Mucosa of rectum (tissue), 2 donors: ENCODE measurements around the gene MUSTN1.

Experiments used
- H3K27ac ChIP-seq, 2 donors: one replicate each; pipeline ENCODE4 v1.7.0; 2013; ENCODE audit warnings: inconsistent platforms in 2 of 2, low read depth in 2 of 2, low read length in 2 of 2
- H3K27me3 ChIP-seq, 2 donors: one replicate each; pipeline ENCODE4 v1.7.0; 2013; ENCODE audit warnings: low read length in 2 of 2; ENCODE audit not compliant: control insufficient read depth in 2 of 2, insufficient read depth in 2 of 2
- H3K36me3 ChIP-seq, 2 donors: one replicate each; pipeline ENCODE4 v1.7.0; 2013; ENCODE audit warnings: low read length in 2 of 2; ENCODE audit not compliant: control insufficient read depth in 2 of 2, insufficient read depth in 2 of 2
- H3K4me1 ChIP-seq, 2 donors: one replicate each; pipeline ENCODE4 v1.7.0; 2013; ENCODE audit warnings: low read length in 2 of 2, mild to moderate bottlenecking in 1 of 2; ENCODE audit not compliant: control insufficient read depth in 2 of 2, insufficient read depth in 2 of 2
- H3K4me3 ChIP-seq, 2 donors: one replicate each; pipeline ENCODE4 v1.7.0; 2013; ENCODE audit warnings: low read length in 2 of 2
- H3K9ac ChIP-seq, 2 donors: one replicate each; pipeline ENCODE4 v1.7.0; 2013; ENCODE audit warnings: low read length in 2 of 2, low read depth in 1 of 2, mild to moderate bottlenecking in 1 of 2
- H3K9me3 ChIP-seq, 2 donors: one replicate each; pipeline ENCODE4 v1.7.0; 2013; ENCODE audit warnings: low read length in 2 of 2; ENCODE audit not compliant: control insufficient read depth in 2 of 2
- donor health status: healthy.
- donor health status: Normal muscosa, but diverticular disease.

The MUSTN1 gene

DNA sequence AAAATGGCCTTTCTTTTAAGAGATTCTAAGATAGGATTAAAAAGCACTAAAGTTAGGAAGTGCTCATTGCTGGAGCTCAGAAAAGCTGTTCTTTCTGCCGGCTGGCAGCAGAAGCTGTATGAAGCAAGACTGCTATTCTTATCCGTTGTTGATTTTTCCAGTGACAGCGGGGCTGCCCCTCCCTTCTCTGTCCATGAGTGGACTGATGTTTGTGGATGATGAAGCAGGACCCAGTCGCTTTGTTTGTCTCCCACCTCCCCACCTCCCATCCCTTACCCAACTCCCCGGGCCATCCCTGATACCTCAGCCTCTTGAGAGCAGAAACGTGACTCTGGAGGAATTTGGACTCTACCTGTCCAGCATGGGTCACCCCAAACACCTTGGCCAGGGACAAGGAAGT is 10.3 kb upstream of the MUSTN1 start:
- Histone ChIP-seq H3K27me3 (no peaks in the 10 kb centered on the region), H3K4me1 (peaks cover 0 to 4% of the 10 kb centered on the region in 2 donors), H3K4me3 (no peak overlapping the region), H3K9me3 (no peaks in the 10 kb centered on the region), H3K9ac (no peak overlapping the region), H3K36me3 (peaks cover 17 to 20% of the 10 kb centered on the region in 2 donors), H3K27ac (peak overlapping the region; percentile 49 to 58)

DNA sequence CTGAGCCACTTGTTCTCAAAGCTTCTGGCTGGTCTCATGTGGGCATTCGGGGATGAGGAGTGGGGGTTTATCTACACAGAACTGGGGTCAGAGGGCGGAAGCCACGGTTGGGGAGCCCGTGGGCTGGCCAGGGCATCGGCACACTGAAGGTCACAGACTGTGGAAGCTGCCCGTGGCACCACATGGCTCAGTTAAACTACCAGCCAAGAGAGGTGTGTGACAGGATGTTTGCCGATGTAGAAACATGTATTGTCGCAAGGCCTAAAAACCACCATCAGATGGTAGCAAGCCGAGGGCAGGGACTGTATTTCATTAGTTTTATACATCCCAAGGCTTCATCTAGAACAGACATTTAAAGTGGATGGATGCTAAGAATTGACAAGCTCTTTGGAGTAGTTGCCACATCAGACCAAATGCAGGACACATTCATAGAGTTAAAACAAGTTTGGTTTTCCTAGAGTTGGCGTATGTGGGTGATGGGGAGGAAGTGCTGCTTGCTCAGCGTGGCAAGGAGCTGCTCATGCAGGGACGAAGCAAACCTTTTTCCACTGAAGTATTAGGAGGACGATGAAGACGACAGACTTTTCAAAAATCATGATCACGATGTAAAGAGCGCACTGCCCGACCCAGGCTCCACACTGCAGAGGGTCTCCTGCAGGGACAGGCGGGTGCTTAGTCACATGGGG is 9.6 kb upstream of the MUSTN1 start:
- peaks cover 14 to 20% of the 10 kb centered on the region in 2 donors for H3K36me3 ChIP-seq

DNA sequence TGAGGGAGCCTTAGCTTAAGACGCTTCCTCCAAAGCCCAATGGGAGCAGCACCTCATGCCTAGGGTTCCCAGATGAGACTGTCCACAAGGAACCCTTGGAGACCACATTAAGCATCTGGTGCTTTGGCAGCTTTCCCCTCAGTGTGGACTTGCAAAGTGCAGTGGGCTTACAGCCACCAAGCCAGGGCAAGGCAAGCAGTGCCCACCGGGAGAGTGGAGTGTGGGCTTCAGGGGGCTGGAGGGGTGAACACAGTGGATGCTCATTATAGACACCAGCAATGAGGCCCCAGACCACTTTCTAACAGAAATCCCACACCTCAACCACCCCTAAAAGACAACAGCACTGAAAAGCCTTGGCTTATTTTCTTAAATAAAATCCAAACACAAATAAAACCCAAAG is 9.1 kb upstream of the MUSTN1 start:
- no peaks in the 10 kb centered on the region for H3K9me3 ChIP-seq
- H3K9ac ChIP-seq, result no peak overlapping the region
- H3K27me3 ChIP-seq, result no peaks in the 10 kb centered on the region
- peak overlapping the region in 1 of 2 donors; percentile 58 for H3K27ac ChIP-seq
- peaks cover 0 to 4% of the 10 kb centered on the region in 2 donors for H3K4me1 ChIP-seq
- H3K36me3 ChIP-seq, result peaks cover 10 to 20% of the 10 kb centered on the region in 2 donors
- H3K4me3 ChIP-seq, result no peak overlapping the region

More for the DNA sequence above, 9.6 kb upstream of the MUSTN1 start:
- Histone ChIP-seq H3K4me3 (no peak overlapping the region), H3K4me1 (peaks cover 0 to 4% of the 10 kb centered on the region in 2 donors), H3K9me3 (no peaks in the 10 kb centered on the region), H3K27me3 (no peaks in the 10 kb centered on the region), H3K9ac (no peak overlapping the region), H3K27ac (peak overlapping the region in 1 of 2 donors; percentile 58)

DNA sequence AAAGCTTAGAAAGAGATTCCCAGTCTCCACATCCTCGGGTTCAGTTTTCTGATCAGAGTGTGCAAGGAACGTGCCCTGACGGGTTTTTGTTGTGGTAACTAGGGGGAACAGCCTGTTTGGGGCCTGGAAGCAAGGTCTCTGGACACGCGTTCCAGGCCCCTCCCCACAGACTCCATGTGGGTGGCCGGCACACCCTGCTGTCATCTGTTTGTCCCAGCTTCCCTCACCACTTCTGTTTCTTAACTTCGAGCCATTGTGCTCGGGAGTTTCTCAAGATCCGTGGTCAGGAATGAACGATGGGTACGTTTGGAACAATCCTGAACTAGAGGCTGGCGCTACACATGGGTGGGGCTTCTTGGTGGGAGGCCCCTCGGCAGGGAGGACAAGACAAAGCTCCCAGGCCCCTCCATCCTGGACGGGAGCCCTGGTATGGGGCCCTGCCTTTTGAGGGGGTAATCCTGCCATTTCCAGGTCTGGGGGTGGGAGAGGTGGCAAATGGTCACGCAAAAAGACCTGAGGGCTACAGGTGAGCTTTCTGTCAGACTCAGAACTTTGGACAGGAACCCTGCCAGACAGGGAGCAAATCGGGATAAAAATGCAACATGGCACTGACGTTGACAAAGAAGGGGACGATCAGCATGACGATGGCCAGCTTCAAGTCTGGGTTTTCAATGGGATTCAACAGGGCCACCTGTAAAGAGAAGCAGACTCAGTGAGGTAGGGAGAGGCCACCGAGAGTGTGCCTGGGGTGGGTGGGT is 8.5 kb upstream of the MUSTN1 start:
- Histone ChIP-seq H3K36me3 (peaks cover 8 to 20% of the 10 kb centered on the region in 2 donors), H3K27me3 (no peaks in the 10 kb centered on the region), H3K27ac (peak overlapping the region in 1 of 2 donors; percentile 28), H3K9me3 (no peaks in the 10 kb centered on the region), H3K9ac (no peak overlapping the region), H3K4me3 (no peak overlapping the region), H3K4me1 (peaks cover 0 to 4% of the 10 kb centered on the region in 2 donors)

DNA sequence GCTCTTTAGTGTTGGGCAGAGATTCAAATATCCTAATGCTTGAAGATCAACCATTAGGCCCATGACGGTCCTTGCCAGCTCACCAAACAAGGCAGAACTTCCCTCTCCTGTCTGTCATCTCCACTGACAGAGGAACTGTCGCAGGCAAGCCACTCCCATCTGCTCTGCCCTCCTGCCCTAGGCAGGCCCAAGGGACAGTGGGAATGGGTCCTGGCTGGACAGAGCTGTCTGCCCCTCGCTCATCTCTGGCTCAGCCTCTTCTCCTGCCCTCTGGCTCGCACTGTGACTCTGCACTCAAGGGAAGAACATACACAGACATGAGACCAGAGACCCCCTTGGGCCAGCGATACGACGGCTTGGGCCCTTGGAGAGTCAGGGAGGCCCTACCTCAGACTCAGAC is 7.6 kb upstream of the MUSTN1 start:
- H3K4me3 ChIP-seq, result no peak overlapping the region
- peaks cover 0 to 4% of the 10 kb centered on the region in 2 donors for H3K4me1 ChIP-seq
- peak overlapping the region in 1 of 2 donors; percentile 5 for H3K27ac ChIP-seq
- H3K9me3 ChIP-seq, result no peaks in the 10 kb centered on the region
- H3K36me3 ChIP-seq, result peaks cover 8 to 17% of the 10 kb centered on the region in 2 donors
- H3K9ac ChIP-seq, result no peak overlapping the region
- H3K27me3 ChIP-seq, result no peaks in the 10 kb centered on the region

DNA sequence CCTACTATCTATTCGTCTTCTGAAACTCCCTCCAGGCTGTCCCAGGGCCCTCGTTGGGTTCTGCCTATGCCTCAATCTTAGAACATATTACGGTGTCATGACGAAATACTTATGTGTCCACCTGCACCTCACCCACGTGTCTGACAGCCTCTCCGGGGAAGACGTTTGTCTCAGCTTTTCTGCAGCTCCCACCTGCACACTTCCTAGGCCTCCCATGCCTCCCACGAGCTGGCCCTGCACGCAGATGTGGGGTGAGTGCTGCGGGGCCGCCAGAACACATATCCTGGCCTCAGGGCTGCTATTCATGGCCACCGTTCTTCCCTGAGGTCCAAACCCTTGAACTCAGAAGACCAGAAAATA is 7.1 kb upstream of the MUSTN1 start:
- Histone ChIP-seq H3K9ac (no peak overlapping the region), H3K4me3 (no peak overlapping the region), H3K27ac (no peak overlapping the region), H3K36me3 (peaks cover 8 to 17% of the 10 kb centered on the region in 2 donors), H3K4me1 (peaks cover 0 to 4% of the 10 kb centered on the region in 2 donors), H3K27me3 (no peaks in the 10 kb centered on the region), H3K9me3 (no peaks in the 10 kb centered on the region)

DNA sequence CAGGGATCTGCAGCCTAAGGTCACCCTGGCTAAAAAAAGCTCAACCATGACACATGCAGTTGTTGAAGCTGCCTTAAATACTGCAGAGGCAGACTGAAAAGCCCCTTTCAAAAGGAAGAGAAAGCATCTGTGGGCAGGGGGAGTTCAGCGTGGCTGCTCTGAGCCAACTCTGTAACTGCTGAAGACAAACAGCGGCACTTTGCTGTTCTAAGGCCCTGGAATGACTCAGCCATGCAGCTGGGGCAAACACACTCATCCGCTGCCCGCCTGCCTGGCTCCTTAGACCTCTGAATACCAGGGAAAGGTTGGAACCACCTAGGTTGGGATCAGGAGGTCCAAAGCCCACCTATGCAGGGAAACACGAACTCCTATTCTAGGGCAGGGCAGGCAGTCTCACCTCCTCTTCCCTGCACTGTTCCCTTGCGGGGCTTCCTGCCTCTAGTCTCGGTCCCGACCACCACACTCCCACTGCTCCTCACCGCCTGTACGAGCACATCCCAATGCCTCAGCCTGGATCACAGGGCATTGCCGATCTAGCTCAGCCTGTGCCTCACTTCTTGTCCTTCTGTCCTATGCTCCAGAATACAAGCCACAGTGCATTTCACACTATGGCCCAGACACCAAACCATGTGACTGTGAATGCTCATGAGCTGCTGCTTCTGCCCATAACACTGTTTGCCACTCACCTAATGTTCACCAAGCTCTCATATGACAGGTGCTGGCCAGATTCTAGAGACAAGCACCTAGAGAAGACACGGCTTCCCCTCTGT is 6.6 kb upstream of the MUSTN1 start:
- peaks cover 0 to 4% of the 10 kb centered on the region in 2 donors for H3K4me1 ChIP-seq
- no peaks in the 10 kb centered on the region for H3K9me3 ChIP-seq
- no peak overlapping the region for H3K27ac ChIP-seq
- no peak overlapping the region for H3K9ac ChIP-seq
- H3K4me3 ChIP-seq, result no peak overlapping the region
- H3K27me3 ChIP-seq, result no peaks in the 10 kb centered on the region
- peaks cover 6 to 17% of the 10 kb centered on the region in 2 donors for H3K36me3 ChIP-seq

DNA sequence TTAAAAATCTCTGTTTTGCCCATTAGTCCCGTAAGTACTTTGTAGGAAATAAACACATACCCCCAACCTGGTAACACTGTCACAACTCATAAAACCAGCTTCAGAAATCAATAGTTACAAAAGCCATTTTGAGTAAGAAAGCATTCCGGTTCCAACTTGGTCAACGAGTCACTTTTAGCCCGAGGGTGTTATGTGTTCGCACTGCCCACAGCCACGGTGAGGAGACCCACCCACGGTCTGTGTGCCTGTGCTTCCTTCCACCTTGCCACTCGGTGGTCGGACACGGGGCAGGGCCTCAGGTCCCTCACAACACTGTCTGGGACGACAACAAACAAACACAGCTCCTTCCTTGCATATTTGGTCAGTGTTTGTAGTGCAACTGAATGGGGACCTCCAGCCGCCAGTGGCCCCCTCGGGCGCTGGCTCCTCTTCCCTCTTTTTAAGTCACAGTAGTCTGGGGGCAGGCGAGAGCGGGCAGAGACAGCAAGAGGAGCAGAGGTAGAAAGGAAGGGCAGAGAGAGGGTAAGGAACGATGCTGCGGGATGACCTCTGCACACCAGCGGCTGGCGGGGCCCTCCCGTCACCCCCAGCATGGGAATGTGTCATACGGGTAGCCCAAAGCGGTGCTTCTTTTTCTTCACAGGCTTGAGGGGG is 5.2 kb upstream of the MUSTN1 start:
- H3K4me1 ChIP-seq, result peaks cover 0 to 4% of the 10 kb centered on the region in 2 donors
- no peak overlapping the region for H3K9ac ChIP-seq
- no peaks in the 10 kb centered on the region for H3K9me3 ChIP-seq
- H3K27me3 ChIP-seq, result no peaks in the 10 kb centered on the region
- H3K4me3 ChIP-seq, result no peak overlapping the region
- peaks cover 6 to 17% of the 10 kb centered on the region in 2 donors for H3K36me3 ChIP-seq
- no peak overlapping the region for H3K27ac ChIP-seq

DNA sequence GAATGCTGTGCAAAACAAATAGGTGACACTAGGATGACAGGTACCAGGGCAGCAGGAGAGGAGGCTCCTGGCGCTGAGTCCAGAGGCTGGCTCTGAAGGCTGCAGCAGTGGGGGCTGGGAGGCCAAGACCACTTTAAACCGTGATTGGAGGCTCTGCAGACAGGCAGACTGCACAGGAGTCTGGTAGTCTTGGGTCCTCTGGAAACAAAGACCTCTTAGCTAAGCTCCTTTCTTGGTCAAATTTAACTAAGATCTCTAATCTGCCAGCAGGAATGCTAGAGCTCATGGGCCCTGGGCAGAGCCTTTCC is 4.4 kb upstream of the MUSTN1 start:
- no peaks in the 10 kb centered on the region for H3K9me3 ChIP-seq
- H3K27me3 ChIP-seq, result no peaks in the 10 kb centered on the region
- peaks cover 0 to 4% of the 10 kb centered on the region in 2 donors for H3K4me1 ChIP-seq
- peaks cover 6 to 17% of the 10 kb centered on the region in 2 donors for H3K36me3 ChIP-seq
- no peak overlapping the region for H3K9ac ChIP-seq
- H3K4me3 ChIP-seq, result no peak overlapping the region
- no peak overlapping the region for H3K27ac ChIP-seq
